IMR-90 (cell line): ENCODE measurements around the gene FOXD4. TPM values are rescaled to one million over a fixed set of nuclear protein-coding genes. Genes with fewer than 3 reads are reported as not detected.
"Not testable (repeated sequence)": the region's sequence is repeated elsewhere in the genome, so short reads cannot be mapped to it uniquely, and the experiment has no call there.

Source experiments
- ATAC-seq: fragments of 200-7000 bp; cut with Tn5 transposase; 2 replicates; pipeline ENCODE4 v1.9.1; 2020; ENCODE audit warnings: low read depth, mild to moderate bottlenecking, moderate library complexity
- BruUV-seq: library from RNA; stranded (reverse); fragments of 400-500 nt; replicated peaks from 2 replicates; lab custom pipeline; 2021; lab: Mats Ljungman, UMichigan
- CTCF ChIA-PET: fragments of 300-600 bp; formaldehyde crosslinking; extraction: SDS; loops from one replicate; lab custom pipeline; 2021; ENCODE audit warnings: antibody characterized with exemption; lab: Yijun Ruan, JAX
- POLR2A ChIA-PET: fragments of 300-600 bp; sonication (Branson Sonifier 250); formaldehyde crosslinking; loops from one replicate; lab custom pipeline; 2022; ENCODE audit warnings: antibody characterized with exemption; ENCODE audit not compliant: unreplicated experiment; lab: Charles Lee
- DNase-seq: peaks from one replicate; pipeline ENCODE4 v3.0.0; 2013
- H2AFZ ChIP-seq: replicated peaks from 2 replicates; pipeline ENCODE3; 2013; ENCODE audit warnings: low read length, mild to moderate bottlenecking; ENCODE audit not compliant: poor library complexity
- H2AK5ac ChIP-seq: 2 replicates; pipeline ENCODE4 v1.6.1; 2013; ENCODE audit warnings: low read depth, low read length, inconsistent platforms
- H2AK9ac ChIP-seq: replicated peaks from 2 replicates; pipeline ENCODE3; 2013; ENCODE audit warnings: mild to moderate bottlenecking, low read depth, low read length, moderate library complexity; ENCODE audit not compliant: poor library complexity
- H2BK120ac ChIP-seq: 2 replicates; pipeline ENCODE4 v1.6.1; 2013; ENCODE audit warnings: low read depth, low read length, inconsistent platforms
- H2BK15ac ChIP-seq: 3 replicates; pipeline ENCODE4 v1.6.1; 2013; ENCODE audit warnings: low read depth, low read length, inconsistent platforms
- H2BK20ac ChIP-seq: 2 replicates; pipeline ENCODE4 v1.6.1; 2013; ENCODE audit warnings: low read depth, mild to moderate bottlenecking, inconsistent platforms, low read length, moderate library complexity
- H2BK5ac ChIP-seq: 2 replicates; pipeline ENCODE4 v1.6.1; 2013; ENCODE audit warnings: mild to moderate bottlenecking, low read depth, low read length, inconsistent platforms; ENCODE audit not compliant: poor library complexity, severe bottlenecking
- H3K14ac ChIP-seq: replicated peaks from 2 replicates; pipeline ENCODE4 v1.6.1; 2013; ENCODE audit warnings: low read depth, low read length, inconsistent platforms
- H3K18ac ChIP-seq: 2 replicates; pipeline ENCODE4 v1.6.1; 2013; ENCODE audit warnings: low read depth, low read length, control low read depth
- H3K23ac ChIP-seq: 2 replicates; pipeline ENCODE4 v1.6.1; 2013; ENCODE audit warnings: low read depth, low read length, inconsistent platforms
- H3K27ac ChIP-seq: 2 replicates; pipeline ENCODE4 v1.5.1; 2013; ENCODE audit warnings: mild to moderate bottlenecking, control low read depth, low read length; ENCODE audit not compliant: insufficient read depth
- H3K27me3 ChIP-seq: 2 replicates; pipeline ENCODE4 v1.6.1; 2013; ENCODE audit warnings: low read length; ENCODE audit not compliant: control insufficient read depth, insufficient read depth
- H3K36me3 ChIP-seq: 2 replicates; pipeline ENCODE4 v1.6.1; 2013; ENCODE audit warnings: low read length, mixed read lengths; ENCODE audit not compliant: control insufficient read depth, insufficient read depth
- H3K4ac ChIP-seq: 2 replicates; pipeline ENCODE4 v1.6.1; 2013; ENCODE audit warnings: low read depth, low read length, inconsistent platforms
- H3K4me1 ChIP-seq: 2 replicates; pipeline ENCODE4 v1.6.1; 2013; ENCODE audit warnings: low read length, mixed read lengths; ENCODE audit not compliant: control insufficient read depth, insufficient read depth
- H3K4me2 ChIP-seq: 2 replicates; pipeline ENCODE4 v1.6.1; 2013; ENCODE audit warnings: low read depth, mild to moderate bottlenecking, control low read depth, low read length, moderate library complexity
- H3K4me3 ChIP-seq: 2 replicates; pipeline ENCODE4 v1.5.1; 2013; ENCODE audit warnings: low read depth, mild to moderate bottlenecking, control low read depth, low read length, moderate library complexity; ENCODE audit not compliant: insufficient read depth
- H3K56ac ChIP-seq: 2 replicates; pipeline ENCODE4 v1.6.1; 2013; ENCODE audit warnings: low read length, inconsistent platforms; ENCODE audit not compliant: insufficient read depth; ENCODE audit errors: extremely low read depth
- H3K79me1 ChIP-seq, 2 experiments: 2 replicates each; pipeline ENCODE4 v1.6.1; 2013; ENCODE audit warnings: low read length in 2 of 2, inconsistent platforms in 1 of 2, low read depth in 1 of 2
- H3K9ac ChIP-seq: 2 replicates; pipeline ENCODE4 v1.6.1; 2013; ENCODE audit warnings: low read depth, low read length, control low read depth
- H3K9me1 ChIP-seq: 2 replicates; pipeline ENCODE4 v1.6.1; 2013; ENCODE audit warnings: low read length, inconsistent platforms; ENCODE audit not compliant: insufficient read depth
- H3K9me3 ChIP-seq: 2 replicates; pipeline ENCODE4 v1.6.1; 2013; ENCODE audit warnings: low read length; ENCODE audit not compliant: control insufficient read depth, insufficient read depth
- H4K20me1 ChIP-seq: 2 replicates; pipeline ENCODE4 v1.6.1; 2013; ENCODE audit warnings: low read length, inconsistent platforms; ENCODE audit not compliant: insufficient read depth
- H4K5ac ChIP-seq: 2 replicates; pipeline ENCODE4 v1.6.1; 2013; ENCODE audit warnings: mild to moderate bottlenecking, low read depth, low read length, control low read depth
- H4K8ac ChIP-seq, 2 experiments: 2 replicates each; pipeline ENCODE4 v1.6.1; 2013; ENCODE audit warnings: low read depth in 2 of 2, low read length in 2 of 2, control low read depth in 1 of 2, inconsistent platforms in 1 of 2
- H4K91ac ChIP-seq: 2 replicates; pipeline ENCODE4 v1.6.1; 2013; ENCODE audit warnings: low read depth, low read length, inconsistent platforms; ENCODE audit not compliant: insufficient read depth
- WGBS, 2 experiments: methylation state at CpG; one replicate each; pipeline versions ENCODE4 v1.1.5 to v1.1.7; 2013; ENCODE audit warnings: missing lambda C conversion rate in 2 of 2; ENCODE audit not compliant: insufficient read length in 1 of 2; ENCODE audit errors: extremely low coverage in 2 of 2; 5-methylcytosine and 5-hydroxymethylcytosine counted together
- dilution Hi-C: fragments of 300-500 bp; cut with HindIII; formaldehyde crosslinking; loops from one replicate; pipeline ENCODE4 v1.14.3; 2018; ENCODE audit warnings: low sequenced_read_pairs; ENCODE audit not compliant: unreplicated experiment
- in situ Hi-C: fragments of 300-500 bp; cut with MboI; formaldehyde crosslinking; loops from 3 replicates; pipeline ENCODE4 v1.14.3; 2019; ENCODE audit warnings: low sequenced_read_pairs, inconsistent platforms, mixed read lengths
- intact Hi-C: fragments of 100-400 bp; cut with micrococcal nuclease; formaldehyde crosslinking; loops from 2 replicates; pipeline ENCODE4 v1.10.0; 2022
- polyA plus RNA-seq, 3 experiments: library from polyadenylated mRNA; depleted of rRNA; stranded (reverse); fragments of >200 nt; gene quantifications; 2 replicates each; pipeline ENCODE4 v1.2.3, GENCODE V29; 2012; ENCODE audit warnings: low replicate concordance in 1 of 3
- total RNA-seq: library from RNA; depleted of rRNA; stranded (reverse); fragments of >200 nt; gene quantifications from 2 replicates; pipeline ENCODE4 v1.2.3, GENCODE V29; 2012

Gene FOXD4
- total and polyA plus RNA-seq, 2 of the 4 experiments (the other 2 are of a cell fraction): 0.03 to 0.18 TPM

DNA sequence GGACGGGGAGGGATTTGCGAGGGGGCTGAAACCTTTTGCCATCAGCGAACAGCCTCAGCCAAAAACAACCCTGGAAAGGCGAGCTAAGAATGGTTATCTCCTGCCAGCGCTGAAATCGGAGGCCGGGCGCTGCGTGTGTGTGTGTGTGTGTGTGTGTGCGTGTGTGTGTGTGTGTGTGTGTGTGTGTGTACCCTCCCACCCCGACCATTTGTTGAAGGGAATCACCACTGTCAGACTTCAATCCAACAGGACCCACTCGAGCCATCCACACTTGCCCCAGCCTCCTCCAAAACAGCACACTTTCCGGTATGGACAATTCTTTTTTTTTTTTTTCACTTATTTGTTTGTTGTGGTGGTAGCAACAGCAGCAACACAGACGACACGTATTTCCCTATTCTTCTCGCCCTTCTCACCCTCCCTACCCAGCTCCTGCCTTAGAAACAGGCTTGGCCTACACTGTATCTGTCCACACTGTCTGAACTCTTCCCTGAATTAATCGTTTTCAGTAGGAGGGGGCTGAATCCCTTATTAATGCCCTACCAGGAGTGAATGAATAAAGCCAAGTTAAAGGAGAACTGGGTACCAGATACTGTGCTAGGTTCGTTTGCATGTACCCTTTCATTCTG is 44.2 kb downstream of the FOXD4 start:
- H2AFZ ChIP-seq, H3K9me1 ChIP-seq, DNase-seq, H3K14ac ChIP-seq, dilution Hi-C loops, CTCF ChIA-PET, H3K4me1 ChIP-seq, H4K20me1 ChIP-seq, H3K9me3 ChIP-seq, H3K56ac ChIP-seq, ATAC-seq, in situ Hi-C loops, H3K79me1 ChIP-seq, H2AK9ac ChIP-seq, POLR2A ChIA-PET, H3K4ac ChIP-seq, H3K27me3 ChIP-seq, H3K36me3 ChIP-seq, intact Hi-C loops: not testable (repeated sequence)
- Histone ChIP-seq H2BK15ac (0 out of 3 replicates have a peak overlapping the region, but pooled peaks have one; percentile 48), H2BK5ac (peak overlapping the region; percentile 54), H3K4me2 (peak overlapping the region; percentile 41), H3K4me3 (peak overlapping the region; percentile 72), H4K5ac (peak overlapping the region; percentile 54), H2BK20ac (0 out of 2 replicates have a peak overlapping the region, but pooled peaks have one; percentile 14), H2AK5ac (peak overlapping the region; percentile 67; the same call in 1 of the 2 replicates), H3K23ac (peak overlapping the region; percentile 66; the same call in 1 of the 2 replicates), H2BK120ac (peak overlapping the region; percentile 92; the same call in 1 of the 2 replicates), H4K91ac (peak overlapping the region; percentile 68), H3K27ac (peak overlapping the region; percentile 80), H3K18ac (peak overlapping the region; percentile 52), H4K8ac (peak overlapping the region; percentile 67 to 92; a peak in 3 of 4 replicates), H3K9ac (peak overlapping the region; percentile 68)
- no CpG with 5 or more reads among the region's 18 CpGs for WGBS, 2 experiments
- TSS peak; percentile 78 for BruUV-seq

GRCh38 chr9:73076-73899 is 44.9 kb downstream of the FOXD4 start:
- dilution Hi-C loops, H2AK9ac ChIP-seq, H3K4ac ChIP-seq, H3K4me1 ChIP-seq, CTCF ChIA-PET, H4K20me1 ChIP-seq, H3K27me3 ChIP-seq, H2BK20ac ChIP-seq, POLR2A ChIA-PET, H3K9me3 ChIP-seq, H3K36me3 ChIP-seq, H2BK15ac ChIP-seq, H3K79me1 ChIP-seq, in situ Hi-C loops, H3K23ac ChIP-seq, H3K9me1 ChIP-seq, BruUV-seq, H3K56ac ChIP-seq, H3K14ac ChIP-seq, intact Hi-C loops: not testable (repeated sequence)
- Histone ChIP-seq H3K4me2 (peak overlapping the region; percentile 61), H3K27ac (peak overlapping the region; percentile 80), H2BK120ac (peak overlapping the region; percentile 92; the same call in 1 of the 2 replicates), H4K8ac (peak overlapping the region; percentile 75 to 92; a peak in 3 of 4 replicates), H4K91ac (peak overlapping the region; percentile 68), H2BK5ac (peak overlapping the region; percentile 69), H3K4me3 (peak overlapping the region; percentile 72), H2AK5ac (0 out of 2 replicates have a peak overlapping the region, but pooled peaks have one; percentile 9), H2AFZ (peak overlapping the region; percentile 78), H3K18ac (peak overlapping the region; percentile 45; the same call in 1 of the 2 replicates), H3K9ac (peak overlapping the region; percentile 68), H4K5ac (peak overlapping the region; percentile 75)
- DNase-seq (peak; percentile 25), ATAC-seq (peak; percentile 62)
- 1% methylated on average over 27 of the region's 109 CpGs; no CpG with 5 or more reads in 1 of the 2 experiments for WGBS, 2 experiments
